Ovary (tissue), 9 donors: ENCODE measurements around the gene RIPOR2. TPM values are rescaled to one million over a fixed set of nuclear protein-coding genes. Genes with fewer than 3 reads are reported as not detected.

Experiments
- DNase-seq, 5 donors: peaks; one replicate each; pipeline ENCODE4 v3.0.0-alpha.2; 2019 to 2020
- H3K27ac ChIP-seq, 2 donors: fragments of 200-600 bp; one replicate each; pipeline versions ENCODE4 v1.5.1 to v1.8.0; 2019 to 2022
- H3K27me3 ChIP-seq: fragments of 200-600 bp; one replicate; pipeline ENCODE4 v1.8.0; 2022
- H3K36me3 ChIP-seq: fragments of 200-600 bp; sonication (generic); one replicate; pipeline ENCODE4 v1.5.1; 2019
- H3K4me1 ChIP-seq: one replicate; pipeline ENCODE4 v1.8.1; 2013; ENCODE audit warnings: mild to moderate bottlenecking, moderate library complexity; ENCODE audit not compliant: insufficient read depth
- H3K4me3 ChIP-seq: fragments of 200-600 bp; sonication (generic); one replicate; pipeline ENCODE4 v1.5.1; 2017
- H3K9me3 ChIP-seq, 2 donors: fragments of 200-600 bp in 1 of 2; sonication (generic) in 1 of 2; one replicate each; pipeline versions ENCODE4 v1.5.1 to v1.8.1; 2013 to 2019; ENCODE audit warnings: mild to moderate bottlenecking in 1 of 2, moderate library complexity in 1 of 2
- CTCF ChIP-seq, 3 donors: fragments of 450-650 bp in 2 of 3; fragments of 200-600 bp in 1 of 3; IDR thresholded peaks; one replicate each; pipeline versions ENCODE4 v1.5.1 to v1.8.0; 2016 to 2022; ENCODE audit warnings: antibody characterized with exemption in 3 of 3, mild to moderate bottlenecking in 1 of 3
- EP300 ChIP-seq: sonication (generic); formaldehyde crosslinking; IDR thresholded peaks from one replicate; pipeline ENCODE4 v1.6.1; 2017; ENCODE audit warnings: antibody characterized with exemption
- POLR2A ChIP-seq: fragments of 450-650 bp; IDR thresholded peaks from one replicate; pipeline ENCODE4 v1.6.1; 2017; ENCODE audit warnings: antibody characterized with exemption, mild to moderate bottlenecking, moderate library complexity
- WGBS, 3 donors: extraction: QIAGEN DNeasy Blood & Tissue Kit in 1 of 3; methylation state at CpG; one replicate each; pipeline versions ENCODE4 v1.1.5 to v1.1.7; 2013 to 2017; 5-methylcytosine and 5-hydroxymethylcytosine counted together
- intact Hi-C, 4 donors: fragments of 100-400 bp; cut with DNase I; formaldehyde crosslinking; loops; one replicate each; pipeline versions ENCODE4 v1.11.0 to v1.15.1; 2022 to 2023
- polyA plus RNA-seq, 2 donors: library from polyadenylated mRNA; stranded (reverse); fragments of 200-250 nt in 1 of 2; fragments of 350-450 nt in 1 of 2; fragmentation: Illumina TruSeq in 1 of 2; extraction: RNeasy Lipid Tissue Mini Kit (QIAGEN cat#74804) in 1 of 2; gene quantifications; one replicate each; pipeline ENCODE4 v1.2.3, GENCODE V29; 2013 to 2014
- total RNA-seq, 7 donors: library from RNA; depleted of rRNA in 2 of 7; stranded (reverse); fragments of >200 nt in 2 of 7; fragmentation: NEBNext Ultra II Directional in 3 of 7; extraction: Animal tissue kit (Norgen Biotek cat#: 25700) in 3 of 7; gene quantifications; one replicate each; pipeline versions ENCODE4 v1.1.0 to v1.2.4, GENCODE V29; 2016 to 2023
- donor health status: DM: no; HTN: no; CAD: no; lungs with moderate emphysema.
- donor health status: DM: no; HTN: no; CAD: no.
- donor health status: Bipolar disorder and iron deficiency.
- donor health status: DM: yes; HTN: yes; CAD: no.
- donor health status: DM: no; HTN: no; CAD: no.
- donor health status: DM: yes; HTN: yes; CAD: no.

The RIPOR2 gene
- total and polyA plus RNA-seq, 9 donors, result 1.1 to 14.4 (median 4.5) TPM

- 47 to 63% (median 62%) methylated on average over 3 of the region's 3 CpGs for WGBS, 3 donors
- intact Hi-C loops, result no loop called here
- H3K27ac ChIP-seq, result no peak overlapping the region
- TF ChIP-seq EP300, result no peak
- TF ChIP-seq POLR2A, result no peak
- TF ChIP-seq CTCF (IDR thresholded peaks at IDR 0.05), result no peak
- DNase-seq, result no peak
- no peak overlapping the region for H3K4me3 ChIP-seq
- H3K36me3 ChIP-seq, result no peaks in the 10 kb centered on the region
- no peaks in the 10 kb centered on the region for H3K9me3 ChIP-seq
- H3K27me3 ChIP-seq, result no peaks in the 10 kb centered on the region
- no peaks in the 10 kb centered on the region for H3K4me1 ChIP-seq
Measured at GRCh38 chr6:24891004-24891403, 44.8 kb downstream of the RIPOR2 start.

- Histone ChIP-seq H3K36me3 (no peaks in the 10 kb centered on the region), H3K4me3 (no peak overlapping the region), H3K27ac (no peak overlapping the region), H3K4me1 (no peaks in the 10 kb centered on the region), H3K27me3 (no peaks in the 10 kb centered on the region), H3K9me3 (no peaks in the 10 kb centered on the region)
- TF ChIP-seq EP300, result no peak
- TF ChIP-seq CTCF (IDR thresholded peaks at IDR 0.05), result no peak
- no peak for TF ChIP-seq POLR2A
- WGBS, 3 donors, result 35 to 100% (median 88%) methylated on average over 1 of the region's 1 CpG
- DNase-seq, result no peak
- intact Hi-C loops, result no loop called here
Measured at GRCh38 chr6:24890471-24890870, 45.3 kb downstream of the RIPOR2 start.

- intact Hi-C loops, result no loop called here
- H3K4me1 ChIP-seq, result no peaks in the 10 kb centered on the region
- no peak overlapping the region for H3K4me3 ChIP-seq
- H3K36me3 ChIP-seq, result no peaks in the 10 kb centered on the region
- DNase-seq, result no peak
- H3K9me3 ChIP-seq, result no peaks in the 10 kb centered on the region
- TF ChIP-seq POLR2A (no peak), CTCF (IDR thresholded peaks at IDR 0.05) (no peak), EP300 (no peak)
- no peaks in the 10 kb centered on the region for H3K27me3 ChIP-seq
- 71 to 73% (median 72%) methylated on average over 5 of the region's 5 CpGs for WGBS, 3 donors
- no peak overlapping the region for H3K27ac ChIP-seq
Measured at GRCh38 chr6:24888715-24889370, 46.9 kb downstream of the RIPOR2 start.

- no peak overlapping the region for H3K27ac ChIP-seq
- H3K9me3 ChIP-seq, result no peaks in the 10 kb centered on the region
- H3K4me1 ChIP-seq, result no peaks in the 10 kb centered on the region
- WGBS, 3 donors, result 85 to 91% (median 86%) methylated on average over 3 of the region's 3 CpGs
- intact Hi-C loops, result no loop called here
- no peaks in the 10 kb centered on the region for H3K36me3 ChIP-seq
- no peak for DNase-seq
- H3K4me3 ChIP-seq, result no peak overlapping the region
- TF ChIP-seq POLR2A (no peak), CTCF (IDR thresholded peaks at IDR 0.05) (no peak), EP300 (no peak)
- no peaks in the 10 kb centered on the region for H3K27me3 ChIP-seq
Measured at GRCh38 chr6:24887545-24888140, 48.1 kb downstream of the RIPOR2 start.
